Tibial nerve (tissue), 3 donors: ENCODE measurements around the gene CCDC34.

ENCODE experiments used
- CTCF ChIP-seq, 5 experiments: fragments of 200-600 bp in 3 of 5; fragments of 450-650 bp in 2 of 5; sonication (generic) in 3 of 5; IDR thresholded peaks; one replicate each; pipeline ENCODE4 v1.5.1; 2016 to 2019; ENCODE audit warnings: antibody characterized with exemption in 5 of 5, mild to moderate bottlenecking in 3 of 5, moderate library complexity in 2 of 5
- POLR2A ChIP-seq, 2 donors: fragments of 450-650 bp; IDR thresholded peaks; one replicate each; pipeline ENCODE4 v1.6.1; 2017; ENCODE audit warnings: antibody characterized with exemption in 2 of 2, mild to moderate bottlenecking in 2 of 2, moderate library complexity in 2 of 2

DNA sequence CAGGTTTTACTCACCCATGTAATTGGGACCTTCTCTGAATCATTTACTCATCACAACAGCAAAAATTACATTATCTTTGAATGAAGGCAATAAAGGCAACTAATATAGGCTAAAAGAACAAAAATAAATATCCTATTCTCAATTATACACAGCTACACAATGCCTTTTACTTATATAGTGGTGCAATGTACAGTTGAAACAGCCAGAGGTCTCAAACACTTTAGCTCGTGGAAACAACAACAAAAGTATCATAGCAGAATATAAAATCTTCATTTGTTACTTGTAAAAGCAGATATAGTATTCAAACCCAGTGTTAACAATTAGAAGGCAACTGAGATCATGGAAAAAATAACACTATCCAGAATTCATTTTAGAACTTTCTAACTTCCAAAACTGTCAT is 20.6 kb upstream of the CCDC34 start:
- TF ChIP-seq POLR2A (IDR thresholded peaks at IDR 0.05), result no peak
- TF ChIP-seq CTCF (IDR thresholded peaks at IDR 0.05), result no peak
